ENCODE data around the gene COG7.
A peak's percentile ranks its signal among the peaks of the same experiment; 100 is the strongest.
"Not testable (repeated sequence)": the region's sequence is repeated elsewhere in the genome, so short reads cannot be mapped to it uniquely, and the experiment has no call there.

Gene COG7

GRCh38 chr16:23484510-23485256 is 31.7 kb upstream of the COG7 start:
- H3K36me3 Mint-ChIP-seq, result peaks cover 100% of the 10 kb centered on the region
- H3K4me1 Mint-ChIP-seq, result peaks cover 11% of the 10 kb centered on the region
- DNase-seq (ENCODE audit: low spot score in 2 of 2) (no peak), ATAC-seq (no peak)
- H3K4me3 Mint-ChIP-seq, result no peak overlapping the region
- no peaks in the 10 kb centered on the region for H3K9me3 Mint-ChIP-seq
- H3K27ac Mint-ChIP-seq, result no peak overlapping the region

GRCh38 chr16:23483492-23483891 is 30.5 kb upstream of the COG7 start:
- H3K36me3 Mint-ChIP-seq, result peaks cover 100% of the 10 kb centered on the region
- ATAC-seq (peak; percentile 64), DNase-seq (ENCODE audit: low spot score in 2 of 2) (peak in 1 of 2 donors; percentile 70)
- H3K9me3 Mint-ChIP-seq, result not testable (repeated sequence)
- H3K4me3 Mint-ChIP-seq, result peak overlapping the region; percentile 62
- H3K27ac Mint-ChIP-seq, result peak overlapping the region; percentile 93
- H3K4me1 Mint-ChIP-seq, result peaks cover 17% of the 10 kb centered on the region

GRCh38 chr16:23482778-23483177 is 29.8 kb upstream of the COG7 start:
- DNase-seq (ENCODE audit: low spot score in 2 of 2), result peak; percentile 34 to 85

GRCh38 chr16:23480257-23480656 is 27.3 kb upstream of the COG7 start:
- H3K4me1 Mint-ChIP-seq, result peaks cover 17% of the 10 kb centered on the region
- peaks cover 100% of the 10 kb centered on the region for H3K36me3 Mint-ChIP-seq
- H3K9me3 Mint-ChIP-seq, result no peaks in the 10 kb centered on the region
- ATAC-seq (no peak), DNase-seq (ENCODE audit: low spot score in 2 of 2) (no peak)
- no peak overlapping the region for H3K4me3 Mint-ChIP-seq
- peak overlapping the region; percentile 88 for H3K27ac Mint-ChIP-seq

More at GRCh38 chr16:23482778-23483177, 29.8 kb upstream of the COG7 start:
- peaks cover 100% of the 10 kb centered on the region for H3K36me3 Mint-ChIP-seq
- peak overlapping the region; percentile 93 for H3K27ac Mint-ChIP-seq
- ATAC-seq, result peak; percentile 95
- H3K4me3 Mint-ChIP-seq, result peak overlapping the region; percentile 62
- peaks cover 17% of the 10 kb centered on the region for H3K4me1 Mint-ChIP-seq
- H3K9me3 Mint-ChIP-seq, result no peaks in the 10 kb centered on the region

- H3K4me1 Mint-ChIP-seq, result peaks cover 17% of the 10 kb centered on the region
- H3K9me3 Mint-ChIP-seq, result no peaks in the 10 kb centered on the region
- no peak for DNase-seq (ENCODE audit: low spot score in 2 of 2)
- peak overlapping the region; percentile 88 for H3K27ac Mint-ChIP-seq
- H3K4me3 Mint-ChIP-seq, result no peak overlapping the region
- ATAC-seq, result no peak
- H3K36me3 Mint-ChIP-seq, result peaks cover 100% of the 10 kb centered on the region
These were observed 26.1 kb upstream of the COG7 start for GRCh38 chr16:23479138-23479537.

- Mint-ChIP-seq H3K36me3 (peaks cover 100% of the 10 kb centered on the region), H3K27ac (peak overlapping the region; percentile 37), H3K9me3 (no peaks in the 10 kb centered on the region), H3K4me1 (peaks cover 17% of the 10 kb centered on the region), H3K4me3 (no peak overlapping the region)
- no peak for ATAC-seq
- DNase-seq (ENCODE audit: low spot score in 2 of 2), result no peak
These were observed 25.6 kb upstream of the COG7 start for GRCh38 chr16:23478566-23478965.

GRCh38 chr16:23476289-23476688 is 23.3 kb upstream of the COG7 start:
- peaks cover 11% of the 10 kb centered on the region for H3K4me1 Mint-ChIP-seq
- DNase-seq (ENCODE audit: low spot score in 2 of 2), result no peak
- H3K27ac Mint-ChIP-seq, result peak overlapping the region; percentile 12
- ATAC-seq, result no peak
- no peak overlapping the region for H3K4me3 Mint-ChIP-seq
- H3K9me3 Mint-ChIP-seq, result no peaks in the 10 kb centered on the region
- H3K36me3 Mint-ChIP-seq, result peaks cover 100% of the 10 kb centered on the region

- no peaks in the 10 kb centered on the region for H3K4me1 Mint-ChIP-seq
- peak overlapping the region; percentile 66 for H3K27ac Mint-ChIP-seq
- no peaks in the 10 kb centered on the region for H3K9me3 Mint-ChIP-seq
- peaks cover 95% of the 10 kb centered on the region for H3K36me3 Mint-ChIP-seq
- ATAC-seq (no peak), DNase-seq (ENCODE audit: low spot score in 2 of 2) (no peak)
- no peak overlapping the region for H3K4me3 Mint-ChIP-seq
These were observed 16.8 kb upstream of the COG7 start for GRCh38 chr16:23469814-23470213.

GRCh38 chr16:23466162-23466885 is 13.3 kb upstream of the COG7 start:
- no peak overlapping the region for H3K27ac Mint-ChIP-seq
- H3K9me3 Mint-ChIP-seq, result no peaks in the 10 kb centered on the region
- DNase-seq (ENCODE audit: low spot score in 2 of 2) (no peak), ATAC-seq (peak; percentile 73)
- no peaks in the 10 kb centered on the region for H3K4me1 Mint-ChIP-seq
- no peak overlapping the region for H3K4me3 Mint-ChIP-seq
- peaks cover 67% of the 10 kb centered on the region for H3K36me3 Mint-ChIP-seq

GRCh38 chr16:23465179-23465578 is 12.2 kb upstream of the COG7 start:
- peak overlapping the region; percentile 29 for H3K27ac Mint-ChIP-seq
- ATAC-seq, result no peak
- no peaks in the 10 kb centered on the region for H3K9me3 Mint-ChIP-seq
- DNase-seq (ENCODE audit: low spot score in 2 of 2), result no peak
- H3K4me1 Mint-ChIP-seq, result no peaks in the 10 kb centered on the region
- no peak overlapping the region for H3K4me3 Mint-ChIP-seq
- peaks cover 61% of the 10 kb centered on the region for H3K36me3 Mint-ChIP-seq

- Mint-ChIP-seq H3K4me3 (no peak overlapping the region), H3K4me1 (no peaks in the 10 kb centered on the region), H3K9me3 (no peaks in the 10 kb centered on the region), H3K27ac (peak overlapping the region; percentile 29), H3K36me3 (peaks cover 51% of the 10 kb centered on the region)
- no peak for ATAC-seq
- no peak for DNase-seq (ENCODE audit: low spot score in 2 of 2)
These were observed 11.2 kb upstream of the COG7 start for GRCh38 chr16:23464196-23464595.

- H3K36me3 Mint-ChIP-seq, result peaks cover 40% of the 10 kb centered on the region
- not testable (repeated sequence) for H3K9me3 Mint-ChIP-seq; DNase-seq (ENCODE audit: low spot score in 2 of 2); ATAC-seq; H3K4me3 Mint-ChIP-seq; H3K4me1 Mint-ChIP-seq; H3K27ac Mint-ChIP-seq
These were observed 10.0 kb upstream of the COG7 start for GRCh38 chr16:23462994-23463393.

- ATAC-seq, result no peak
- Mint-ChIP-seq H3K36me3 (peaks cover 19% of the 10 kb centered on the region), H3K4me1 (peaks cover 42% of the 10 kb centered on the region), H3K9me3 (no peaks in the 10 kb centered on the region), H3K27ac (peak overlapping the region; percentile 89), H3K4me3 (peak overlapping the region; percentile 90)
- DNase-seq (ENCODE audit: low spot score in 2 of 2), result no peak
These were observed 506 bp upstream of the COG7 start for GRCh38 chr16:23453338-23454052.

GRCh38 chr16:23452221-23452571 is 793 bp downstream of the COG7 start:
- H3K36me3 Mint-ChIP-seq, result peaks cover 19% of the 10 kb centered on the region
- no peak for DNase-seq (ENCODE audit: low spot score in 2 of 2)
- H3K9me3 Mint-ChIP-seq, result no peaks in the 10 kb centered on the region
- peaks cover 48% of the 10 kb centered on the region for H3K4me1 Mint-ChIP-seq
- peak overlapping the region; percentile 89 for H3K27ac Mint-ChIP-seq
- peak overlapping the region; percentile 90 for H3K4me3 Mint-ChIP-seq
- no peak for ATAC-seq

- Mint-ChIP-seq H3K4me1 (peaks cover 39% of the 10 kb centered on the region), H3K36me3 (peaks cover 38% of the 10 kb centered on the region), H3K4me3 (no peak overlapping the region), H3K9me3 (no peaks in the 10 kb centered on the region), H3K27ac (no peak overlapping the region)
- DNase-seq (ENCODE audit: low spot score in 2 of 2) (no peak), ATAC-seq (no peak)
These were observed 4.6 kb downstream of the COG7 start for GRCh38 chr16:23448392-23448791.

Measured in stimulated activated effector memory CD8-positive, alpha-beta T cell treated with anti-CD3 and anti-CD28 coated beads, Interleukin-12 subunit alpha, Interleukin-12 subunit beta, amount 100 ng/mL, for 72 hours (primary cell).